ENCODE data around the gene CAMKK1. TPM values are rescaled to one million over a fixed set of nuclear protein-coding genes. Genes with fewer than 3 reads are reported as not detected.
A peak's percentile ranks its signal among the peaks of the same experiment; 100 is the strongest.

Gene CAMKK1
- total RNA-seq, 1 experiment from 2014 or later, result 9.6 TPM

- no peak for ATAC-seq
- no peak for DNase-seq (ENCODE audit: low spot score)
- peaks cover 16% of the 10 kb centered on the region for H3K36me3 Mint-ChIP-seq
- ChIA-PET CTCF (no interaction called here), POLR2A (no interaction called here)
- H3K9me3 Mint-ChIP-seq, result no peaks in the 10 kb centered on the region
- H3K27ac Mint-ChIP-seq, result peak overlapping the region; percentile 72; the same call in 1 of the 2 replicates
- H3K27me3 Mint-ChIP-seq (ENCODE audit: low read depth), result no peaks in the 10 kb centered on the region
- H3K4me3 Mint-ChIP-seq, result no peak overlapping the region
- H3K4me1 Mint-ChIP-seq, result no peaks in the 10 kb centered on the region
- TF ChIP-seq ZNF532 (CRISPR knock-in tag; IDR thresholded peaks at IDR 0.05; ENCODE audit: borderline replicate concordance), result no peak
- TF ChIP-seq IRF2 (CRISPR knock-in tag; IDR thresholded peaks at IDR 0.05; ENCODE audit: borderline replicate concordance, low read depth), result no peak
- TF ChIP-seq USF1 (CRISPR knock-in tag; IDR thresholded peaks at IDR 0.05), result no peak
- TF ChIP-seq E2F4 (CRISPR knock-in tag; IDR thresholded peaks at IDR 0.05; ENCODE audit: borderline replicate concordance, low read depth), result no peak
- no peak for TF ChIP-seq ZNF121 (CRISPR knock-in tag; IDR thresholded peaks at IDR 0.05)
- TF ChIP-seq PRDM15 (CRISPR knock-in tag; IDR thresholded peaks at IDR 0.05), result no peak
- no peak for TF ChIP-seq E2F5 (CRISPR knock-in tag; IDR thresholded peaks at IDR 0.05)
- no peak for TF ChIP-seq AR (CRISPR knock-in tag; IDR thresholded peaks at IDR 0.05)
- no peak for TF ChIP-seq ZNF281 (CRISPR knock-in tag; IDR thresholded peaks at IDR 0.05)
- no peak for TF ChIP-seq ZNF416 (CRISPR knock-in tag; IDR thresholded peaks at IDR 0.05)
- no peak for TF ChIP-seq JAZF1 (CRISPR knock-in tag; IDR thresholded peaks at IDR 0.05)
- TF ChIP-seq ZNF232 (CRISPR knock-in tag; IDR thresholded peaks at IDR 0.05), result no peak
- no peak for TF ChIP-seq SMAD3 (CRISPR knock-in tag; IDR thresholded peaks at IDR 0.05; ENCODE audit: borderline replicate concordance)
- TF ChIP-seq ZMAT4 (CRISPR knock-in tag; IDR thresholded peaks at IDR 0.05), result no peak
- no peak for TF ChIP-seq ATF6 (CRISPR knock-in tag; IDR thresholded peaks at IDR 0.05)
- TF ChIP-seq E2F1 (CRISPR knock-in tag; IDR thresholded peaks at IDR 0.05), result no peak
Measured at GRCh38 chr17:3870871-3871306, 22.0 kb downstream of the CAMKK1 start.
